Measurements from ENCODE around the gene AFF3. TPM values are rescaled to one million over a fixed set of nuclear protein-coding genes. Genes with fewer than 3 reads are reported as not detected.

AFF3 gene
- total RNA-seq, 1 experiment from 2014 or later, result not detected

GRCh38 chr2:99834426-99834825 lies 308.0 kb downstream of the AFF3 start:
- Histone ChIP-seq H3K4me3 (no peak overlapping the region), H3K9me3 (replicated peaks) (no peaks in the 10 kb centered on the region), H3K36me3 (no peaks in the 10 kb centered on the region), H3K4me1 (no peaks in the 10 kb centered on the region), H3K27ac (no peak overlapping the region), H3K27me3 (0 out of 2 replicates have a peak, but pooled peaks cover 4% of the 10 kb centered on the region)
- DNase-seq, result no peak

- Histone ChIP-seq H3K9me3 (replicated peaks) (no peaks in the 10 kb centered on the region), H3K4me3 (no peak overlapping the region), H3K4me1 (no peaks in the 10 kb centered on the region), H3K36me3 (no peaks in the 10 kb centered on the region), H3K27me3 (0 out of 2 replicates have a peak, but pooled peaks cover 4% of the 10 kb centered on the region), H3K27ac (no peak overlapping the region)
- DNase-seq, result no peak
These were observed 308.7 kb downstream of the AFF3 start for GRCh38 chr2:99833586-99834201.

DNA sequence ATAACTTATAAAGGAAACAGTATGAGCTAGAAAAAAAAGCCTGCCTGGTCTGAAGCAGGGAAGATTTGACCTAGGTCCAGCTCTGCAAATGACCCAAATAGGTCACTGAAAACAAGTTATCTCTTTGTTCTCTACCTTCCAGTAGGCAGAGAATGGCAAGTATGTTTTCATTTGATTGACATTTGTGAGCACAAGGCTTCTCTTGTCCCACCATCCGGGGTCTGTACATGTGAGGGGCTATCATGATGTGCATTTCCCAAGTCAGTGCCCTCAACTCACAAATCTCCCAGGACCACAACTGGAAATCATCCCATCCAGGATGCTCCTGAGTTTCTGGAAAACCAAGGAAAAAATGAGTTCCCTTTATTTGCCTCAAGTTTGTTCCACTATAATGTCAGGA lies 309.5 kb downstream of the AFF3 start:
- no peak overlapping the region for H3K4me3 ChIP-seq
- DNase-seq, result no peak
- H3K4me1 ChIP-seq, result no peaks in the 10 kb centered on the region
- H3K27ac ChIP-seq, result no peak overlapping the region
- H3K27me3 ChIP-seq, result 0 out of 2 replicates have a peak, but pooled peaks cover 4% of the 10 kb centered on the region
- H3K9me3 ChIP-seq (replicated peaks), result no peaks in the 10 kb centered on the region
- no peaks in the 10 kb centered on the region for H3K36me3 ChIP-seq

GRCh38 chr2:99831772-99832171 lies 310.6 kb downstream of the AFF3 start:
- no peaks in the 10 kb centered on the region for H3K4me1 ChIP-seq
- DNase-seq, result no peak
- no peak overlapping the region for H3K4me3 ChIP-seq
- H3K27ac ChIP-seq, result no peak overlapping the region
- no peaks in the 10 kb centered on the region for H3K9me3 ChIP-seq (replicated peaks)
- H3K27me3 ChIP-seq, result 0 out of 2 replicates have a peak, but pooled peaks cover 4% of the 10 kb centered on the region
- no peaks in the 10 kb centered on the region for H3K36me3 ChIP-seq

- H3K27ac ChIP-seq, result no peak overlapping the region
- H3K4me3 ChIP-seq, result no peak overlapping the region
- no peaks in the 10 kb centered on the region for H3K4me1 ChIP-seq
- H3K27me3 ChIP-seq, result 0 out of 2 replicates have a peak, but pooled peaks cover 4% of the 10 kb centered on the region
- H3K36me3 ChIP-seq, result no peaks in the 10 kb centered on the region
- no peak for DNase-seq
- no peaks in the 10 kb centered on the region for H3K9me3 ChIP-seq (replicated peaks)
These were observed 314.9 kb downstream of the AFF3 start for GRCh38 chr2:99827296-99827999.

GRCh38 chr2:99825630-99826029 lies 316.8 kb downstream of the AFF3 start:
- H3K4me3 ChIP-seq, result no peak overlapping the region
- H3K4me1 ChIP-seq, result no peaks in the 10 kb centered on the region
- H3K27ac ChIP-seq, result no peak overlapping the region
- H3K27me3 ChIP-seq, result no peaks in the 10 kb centered on the region
- H3K36me3 ChIP-seq, result no peaks in the 10 kb centered on the region
- H3K9me3 ChIP-seq (replicated peaks), result no peaks in the 10 kb centered on the region
- DNase-seq, result no peak

DNA sequence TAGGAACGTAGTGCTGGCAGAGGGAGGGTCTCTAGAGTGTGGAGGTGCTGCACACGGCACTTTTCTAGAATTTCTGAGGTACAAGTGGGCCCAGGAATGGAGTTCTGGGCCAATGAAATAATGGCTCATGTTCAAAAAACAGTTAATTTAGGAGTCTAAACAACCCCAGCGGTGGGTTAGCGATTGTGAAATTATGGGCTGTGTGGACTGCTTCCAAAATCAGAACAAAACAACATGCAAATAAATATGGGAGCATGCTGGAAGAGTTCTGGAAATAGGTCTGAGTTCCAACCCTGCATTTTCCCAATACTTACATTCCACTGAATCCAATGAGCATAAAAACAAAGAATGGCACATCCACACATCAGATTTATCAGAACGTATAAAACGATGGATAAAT lies 317.6 kb downstream of the AFF3 start:
- H3K4me3 ChIP-seq, result no peak overlapping the region

DNA sequence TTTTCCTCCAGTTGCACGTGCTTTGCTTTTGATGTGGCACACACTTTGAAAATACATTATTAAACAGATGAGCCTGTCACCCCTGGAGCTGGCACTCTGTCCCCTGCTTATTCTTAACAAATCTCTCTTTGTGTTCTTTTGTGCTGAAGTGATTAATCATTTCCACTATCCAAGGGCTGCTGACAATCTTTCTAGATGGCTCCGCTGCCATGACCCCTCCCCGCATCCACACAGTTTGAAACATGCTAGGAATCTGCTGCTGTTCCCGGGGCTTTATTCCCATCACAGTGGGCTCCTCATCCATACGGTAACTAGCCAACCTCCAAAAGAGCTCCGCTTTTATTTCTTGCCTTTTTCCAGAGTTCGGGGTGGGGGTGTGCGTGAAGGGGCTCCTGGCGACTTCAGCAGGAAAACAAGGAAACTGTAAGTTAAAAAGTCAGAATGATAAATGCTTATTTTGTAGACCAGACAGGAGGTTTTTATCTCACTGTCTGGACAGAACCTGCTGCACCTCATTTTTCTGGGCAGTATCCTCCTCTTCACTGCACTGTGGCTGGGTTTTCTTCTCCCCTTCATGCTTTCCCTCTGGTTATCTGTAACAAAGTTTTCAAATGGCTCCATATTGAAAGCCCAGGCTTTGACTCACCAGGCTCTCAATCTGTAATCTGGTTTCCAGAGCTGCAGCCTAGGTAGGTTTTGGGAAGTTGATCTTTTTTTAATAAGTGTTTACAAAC lies 319.7 kb downstream of the AFF3 start:
- H3K27ac ChIP-seq, result no peak overlapping the region
- no peak overlapping the region for H3K4me3 ChIP-seq
- no peaks in the 10 kb centered on the region for H3K9me3 ChIP-seq (replicated peaks)
- no peaks in the 10 kb centered on the region for H3K27me3 ChIP-seq
- H3K4me1 ChIP-seq, result no peaks in the 10 kb centered on the region
- DNase-seq, result no peak
- no peaks in the 10 kb centered on the region for H3K36me3 ChIP-seq

More for the DNA sequence above, 317.6 kb downstream of the AFF3 start:
- Histone ChIP-seq H3K27me3 (no peaks in the 10 kb centered on the region), H3K36me3 (no peaks in the 10 kb centered on the region), H3K4me1 (no peaks in the 10 kb centered on the region), H3K27ac (no peak overlapping the region), H3K9me3 (replicated peaks) (no peaks in the 10 kb centered on the region)
- no peak for DNase-seq

- no peaks in the 10 kb centered on the region for H3K27me3 ChIP-seq
- H3K9me3 ChIP-seq (replicated peaks), result no peaks in the 10 kb centered on the region
- DNase-seq, result no peak
- no peaks in the 10 kb centered on the region for H3K36me3 ChIP-seq
- no peak overlapping the region for H3K27ac ChIP-seq
- H3K4me3 ChIP-seq, result no peak overlapping the region
- H3K4me1 ChIP-seq, result no peaks in the 10 kb centered on the region
These were observed 320.4 kb downstream of the AFF3 start for GRCh38 chr2:99821984-99822383.

GRCh38 chr2:99821572-99821971 lies 320.8 kb downstream of the AFF3 start:
- Histone ChIP-seq H3K4me3 (no peak overlapping the region), H3K27me3 (no peaks in the 10 kb centered on the region), H3K36me3 (no peaks in the 10 kb centered on the region), H3K4me1 (no peaks in the 10 kb centered on the region), H3K27ac (no peak overlapping the region), H3K9me3 (replicated peaks) (no peaks in the 10 kb centered on the region)
- DNase-seq, result no peak

DNA sequence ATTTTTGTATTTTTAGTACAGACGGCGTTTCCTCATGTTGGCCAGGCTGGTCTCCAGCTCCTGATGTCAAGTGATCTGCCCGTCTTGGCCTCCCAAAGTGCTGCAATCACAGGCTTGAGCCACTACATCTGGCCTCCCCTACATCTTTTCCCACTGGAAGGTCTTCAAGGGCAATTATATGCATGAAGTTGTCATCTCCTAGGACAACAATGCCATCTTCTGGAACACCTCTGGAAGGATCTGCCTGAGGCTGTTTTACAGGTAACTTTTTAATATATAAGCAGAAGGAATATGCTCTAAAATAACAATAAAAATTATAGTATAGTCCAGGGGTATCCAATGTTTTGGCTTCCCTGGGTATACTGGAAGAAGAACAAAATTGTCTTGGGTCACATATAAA lies 321.4 kb downstream of the AFF3 start:
- peak in 1 of 2 experiments; percentile 5 for DNase-seq
- no peak overlapping the region for H3K27ac ChIP-seq
- no peaks in the 10 kb centered on the region for H3K27me3 ChIP-seq
- no peak overlapping the region for H3K4me3 ChIP-seq
- no peaks in the 10 kb centered on the region for H3K4me1 ChIP-seq
- no peaks in the 10 kb centered on the region for H3K36me3 ChIP-seq
- no peaks in the 10 kb centered on the region for H3K9me3 ChIP-seq (replicated peaks)

DNA sequence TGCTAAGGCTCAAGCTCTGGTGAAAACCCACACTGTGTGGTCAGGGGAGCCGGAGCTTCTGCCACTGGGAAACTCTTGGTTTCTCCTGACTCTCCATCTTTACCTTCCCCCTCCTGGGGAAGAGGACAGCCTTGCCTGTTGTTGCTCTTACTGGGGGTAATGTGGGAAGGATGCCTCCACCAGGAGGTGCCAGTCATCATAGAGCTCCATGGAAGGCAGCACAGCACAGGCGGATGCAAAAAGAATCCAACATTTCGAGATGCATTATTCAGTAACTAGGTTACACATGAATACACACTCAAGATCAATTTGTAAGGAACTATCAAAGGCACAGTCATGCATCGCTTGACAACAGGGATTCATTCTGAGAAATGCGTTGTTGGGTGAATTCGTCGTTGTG lies 322.6 kb downstream of the AFF3 start:
- no peaks in the 10 kb centered on the region for H3K9me3 ChIP-seq (replicated peaks)
- DNase-seq, result no peak
- H3K4me1 ChIP-seq, result no peaks in the 10 kb centered on the region
- no peaks in the 10 kb centered on the region for H3K27me3 ChIP-seq
- no peak overlapping the region for H3K4me3 ChIP-seq
- no peak overlapping the region for H3K27ac ChIP-seq
- H3K36me3 ChIP-seq, result no peaks in the 10 kb centered on the region

DNA sequence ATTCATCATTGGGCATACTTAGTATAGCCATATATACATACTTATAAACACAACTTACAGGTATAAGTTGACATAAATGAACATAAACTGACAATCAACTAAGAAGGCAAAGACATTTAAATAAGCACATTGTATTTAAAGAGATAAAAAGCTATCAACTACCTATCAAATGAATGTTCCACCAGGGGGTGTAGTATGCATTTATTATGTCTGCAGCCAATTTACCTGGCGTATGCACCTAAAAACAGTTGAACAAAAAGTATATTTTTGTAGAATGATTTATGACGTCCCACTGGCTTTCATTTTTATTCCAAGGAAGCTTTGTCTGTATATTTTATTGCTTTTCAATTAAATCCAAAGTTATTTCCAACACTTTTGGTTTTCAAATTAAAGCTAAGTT lies 323.5 kb downstream of the AFF3 start:
- H3K9me3 ChIP-seq (replicated peaks), result no peaks in the 10 kb centered on the region
- H3K4me3 ChIP-seq, result no peak overlapping the region
- no peaks in the 10 kb centered on the region for H3K4me1 ChIP-seq
- no peaks in the 10 kb centered on the region for H3K36me3 ChIP-seq
- H3K27ac ChIP-seq, result no peak overlapping the region
- H3K27me3 ChIP-seq, result no peaks in the 10 kb centered on the region
- no peak for DNase-seq

- no peaks in the 10 kb centered on the region for H3K27me3 ChIP-seq
- no peak overlapping the region for H3K27ac ChIP-seq
- no peaks in the 10 kb centered on the region for H3K36me3 ChIP-seq
- no peaks in the 10 kb centered on the region for H3K9me3 ChIP-seq (replicated peaks)
- H3K4me1 ChIP-seq, result no peaks in the 10 kb centered on the region
- H3K4me3 ChIP-seq, result no peak overlapping the region
- DNase-seq, result no peak
These were observed 325.5 kb downstream of the AFF3 start for GRCh38 chr2:99816908-99817307.

GRCh38 chr2:99812426-99812825 lies 330.0 kb downstream of the AFF3 start:
- no peak for DNase-seq
- Histone ChIP-seq H3K4me3 (no peak overlapping the region), H3K4me1 (no peaks in the 10 kb centered on the region), H3K27ac (no peak overlapping the region), H3K27me3 (no peaks in the 10 kb centered on the region), H3K9me3 (replicated peaks) (no peaks in the 10 kb centered on the region), H3K36me3 (no peaks in the 10 kb centered on the region)
